ENCODE results near the gene IGBP1. TPM values are rescaled to one million over a fixed set of nuclear protein-coding genes. Genes with fewer than 3 reads are reported as not detected.

Gene IGBP1
- total RNA-seq, 1 experiment from 2014 or later = 38.9 TPM

DNA sequence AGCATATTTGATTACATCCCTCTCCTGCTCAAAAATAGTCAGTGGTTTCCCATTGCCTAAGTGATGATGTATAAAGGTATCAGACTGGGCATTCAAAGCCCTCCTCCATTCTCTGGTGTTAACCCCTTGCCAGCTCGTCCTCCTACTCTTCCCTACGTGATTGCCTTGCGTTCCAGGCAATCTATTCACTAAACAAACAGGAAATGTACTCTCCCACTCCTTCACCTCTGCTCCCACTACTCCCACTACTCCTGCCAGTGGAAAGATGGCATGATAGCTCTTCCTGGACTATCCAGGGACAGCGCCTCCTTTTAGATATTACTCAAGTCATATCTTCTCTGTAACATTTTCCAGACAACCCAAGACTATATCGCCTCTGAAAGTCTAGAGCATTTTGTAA lies 49.8 kb downstream of the IGBP1 start:
- ATAC-seq (no peak), DNase-seq (ENCODE audit: low spot score) (no peak)
- TF ChIP-seq, protein P1, sequence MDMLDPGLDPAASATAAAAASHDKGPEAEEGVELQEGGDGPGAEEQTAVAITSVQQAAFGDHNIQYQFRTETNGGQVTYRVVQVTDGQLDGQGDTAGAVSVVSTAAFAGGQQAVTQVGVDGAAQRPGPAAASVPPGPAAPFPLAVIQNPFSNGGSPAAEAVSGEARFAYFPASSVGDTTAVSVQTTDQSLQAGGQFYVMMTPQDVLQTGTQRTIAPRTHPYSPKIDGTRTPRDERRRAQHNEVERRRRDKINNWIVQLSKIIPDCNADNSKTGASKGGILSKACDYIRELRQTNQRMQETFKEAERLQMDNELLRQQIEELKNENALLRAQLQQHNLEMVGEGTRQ (CRISPR knock-in tag; IDR thresholded peaks at IDR 0.05) = no peak
- TF ChIP-seq ZNF121 (CRISPR knock-in tag; IDR thresholded peaks at IDR 0.05) = no peak
- no peak for TF ChIP-seq NR2C2 (CRISPR knock-in tag; IDR thresholded peaks at IDR 0.05)
- TF ChIP-seq, protein P2, sequence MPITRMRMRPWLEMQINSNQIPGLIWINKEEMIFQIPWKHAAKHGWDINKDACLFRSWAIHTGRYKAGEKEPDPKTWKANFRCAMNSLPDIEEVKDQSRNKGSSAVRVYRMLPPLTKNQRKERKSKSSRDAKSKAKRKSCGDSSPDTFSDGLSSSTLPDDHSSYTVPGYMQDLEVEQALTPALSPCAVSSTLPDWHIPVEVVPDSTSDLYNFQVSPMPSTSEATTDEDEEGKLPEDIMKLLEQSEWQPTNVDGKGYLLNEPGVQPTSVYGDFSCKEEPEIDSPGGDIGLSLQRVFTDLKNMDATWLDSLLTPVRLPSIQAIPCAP (CRISPR knock-in tag; IDR thresholded peaks at IDR 0.05) = no peak
- TF ChIP-seq ZNF317 (CRISPR knock-in tag; IDR thresholded peaks at IDR 0.05; ENCODE audit: borderline replicate concordance, low read depth) = no peak
- TF ChIP-seq JAZF1 (CRISPR knock-in tag; IDR thresholded peaks at IDR 0.05) = no peak
- no peak for TF ChIP-seq ZNF263 (CRISPR knock-in tag; IDR thresholded peaks at IDR 0.05; ENCODE audit: low read depth)
- TF ChIP-seq GTF2I (CRISPR knock-in tag; conservative IDR thresholded peaks at IDR 0.05) = no peak
- TF ChIP-seq, protein P3, sequence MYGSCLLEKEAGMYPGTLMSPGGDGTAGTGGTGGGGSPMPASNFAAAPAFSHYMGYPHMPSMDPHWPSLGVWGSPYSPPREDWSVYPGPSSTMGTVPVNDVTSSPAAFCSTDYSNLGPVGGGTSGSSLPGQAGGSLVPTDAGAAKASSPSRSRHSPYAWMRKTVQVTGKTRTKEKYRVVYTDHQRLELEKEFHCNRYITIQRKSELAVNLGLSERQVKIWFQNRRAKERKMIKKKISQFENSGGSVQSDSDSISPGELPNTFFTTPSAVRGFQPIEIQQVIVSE (CRISPR knock-in tag; IDR thresholded peaks at IDR 0.05; ENCODE audit: borderline replicate concordance) = no peak
- no peak for TF ChIP-seq CBFB (CRISPR knock-in tag; IDR thresholded peaks at IDR 0.05; ENCODE audit: low read depth)
- no peak for TF ChIP-seq JUN (CRISPR knock-in tag; IDR thresholded peaks at IDR 0.05)
- TF ChIP-seq, protein P4, sequence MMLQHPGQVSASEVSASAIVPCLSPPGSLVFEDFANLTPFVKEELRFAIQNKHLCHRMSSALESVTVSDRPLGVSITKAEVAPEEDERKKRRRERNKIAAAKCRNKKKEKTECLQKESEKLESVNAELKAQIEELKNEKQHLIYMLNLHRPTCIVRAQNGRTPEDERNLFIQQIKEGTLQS (CRISPR knock-in tag; conservative IDR thresholded peaks at IDR 0.05) = no peak
- TF ChIP-seq, protein P5, sequence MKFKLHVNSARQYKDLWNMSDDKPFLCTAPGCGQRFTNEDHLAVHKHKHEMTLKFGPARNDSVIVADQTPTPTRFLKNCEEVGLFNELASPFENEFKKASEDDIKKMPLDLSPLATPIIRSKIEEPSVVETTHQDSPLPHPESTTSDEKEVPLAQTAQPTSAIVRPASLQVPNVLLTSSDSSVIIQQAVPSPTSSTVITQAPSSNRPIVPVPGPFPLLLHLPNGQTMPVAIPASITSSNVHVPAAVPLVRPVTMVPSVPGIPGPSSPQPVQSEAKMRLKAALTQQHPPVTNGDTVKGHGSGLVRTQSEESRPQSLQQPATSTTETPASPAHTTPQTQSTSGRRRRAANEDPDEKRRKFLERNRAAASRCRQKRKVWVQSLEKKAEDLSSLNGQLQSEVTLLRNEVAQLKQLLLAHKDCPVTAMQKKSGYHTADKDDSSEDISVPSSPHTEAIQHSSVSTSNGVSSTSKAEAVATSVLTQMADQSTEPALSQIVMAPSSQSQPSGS (CRISPR knock-in tag; IDR thresholded peaks at IDR 0.05; ENCODE audit: borderline replicate concordance, low read depth) = no peak
- TF ChIP-seq MYBL2 (CRISPR knock-in tag; IDR thresholded peaks at IDR 0.05) = no peak
- no peaks in the 10 kb centered on the region for H3K9me3 Mint-ChIP-seq
- CTCF ChIA-PET = no interaction called here
- no peak overlapping the region for H3K4me3 Mint-ChIP-seq
- H3K27me3 Mint-ChIP-seq (ENCODE audit: low read depth) = peaks cover 3% of the 10 kb centered on the region; the same call in 1 of the 2 replicates
- no peak overlapping the region for H3K27ac Mint-ChIP-seq
- POLR2A ChIA-PET = no interaction called here
- no peaks in the 10 kb centered on the region for H3K36me3 Mint-ChIP-seq
- no peaks in the 10 kb centered on the region for H3K4me1 Mint-ChIP-seq

DNA sequence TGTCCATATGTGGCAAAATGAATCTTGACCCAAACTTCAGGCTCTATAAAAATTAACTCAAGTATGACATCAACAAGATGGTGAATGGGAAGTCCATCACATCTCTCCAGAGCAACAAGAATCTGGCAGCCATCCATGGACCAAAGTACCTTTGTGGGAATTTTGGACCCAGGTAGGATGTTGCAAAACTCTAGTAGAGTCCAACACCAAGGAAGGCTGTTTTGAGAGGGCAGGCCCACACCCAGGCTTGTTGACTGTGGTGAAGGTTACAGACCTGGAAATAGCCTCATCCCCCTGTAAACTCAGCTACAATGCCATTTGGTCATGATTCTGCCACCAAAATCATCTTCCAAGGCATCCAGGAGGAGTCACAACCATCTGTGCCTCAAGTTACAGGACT lies 57.0 kb downstream of the IGBP1 start:
- ATAC-seq (no peak), DNase-seq (ENCODE audit: low spot score) (no peak)
- H3K4me1 Mint-ChIP-seq = no peaks in the 10 kb centered on the region
- no peak overlapping the region for H3K27ac Mint-ChIP-seq
- H3K27me3 Mint-ChIP-seq (ENCODE audit: low read depth) = peaks cover 2% of the 10 kb centered on the region; the same call in 1 of the 2 replicates
- H3K36me3 Mint-ChIP-seq = no peaks in the 10 kb centered on the region
- H3K4me3 Mint-ChIP-seq = no peak overlapping the region
- peaks cover 6% of the 10 kb centered on the region for H3K9me3 Mint-ChIP-seq
- TF ChIP-seq NR1H2 (CRISPR knock-in tag; IDR thresholded peaks at IDR 0.05) (no peak), GABPB1 (CRISPR knock-in tag; IDR thresholded peaks at IDR 0.05) (no peak), NR2C2 (CRISPR knock-in tag; IDR thresholded peaks at IDR 0.05) (no peak), TP53 (CRISPR knock-in tag; IDR thresholded peaks at IDR 0.05) (no peak), HMGA2 (CRISPR knock-in tag; IDR thresholded peaks at IDR 0.05) (no peak), NFE2L1 (CRISPR knock-in tag; IDR thresholded peaks at IDR 0.05) (no peak), ELF4 (CRISPR knock-in tag; IDR thresholded peaks at IDR 0.05; ENCODE audit: low read depth) (no peak), EMX1 (CRISPR knock-in tag; IDR thresholded peaks at IDR 0.05) (no peak)
- TF ChIP-seq, protein P6, sequence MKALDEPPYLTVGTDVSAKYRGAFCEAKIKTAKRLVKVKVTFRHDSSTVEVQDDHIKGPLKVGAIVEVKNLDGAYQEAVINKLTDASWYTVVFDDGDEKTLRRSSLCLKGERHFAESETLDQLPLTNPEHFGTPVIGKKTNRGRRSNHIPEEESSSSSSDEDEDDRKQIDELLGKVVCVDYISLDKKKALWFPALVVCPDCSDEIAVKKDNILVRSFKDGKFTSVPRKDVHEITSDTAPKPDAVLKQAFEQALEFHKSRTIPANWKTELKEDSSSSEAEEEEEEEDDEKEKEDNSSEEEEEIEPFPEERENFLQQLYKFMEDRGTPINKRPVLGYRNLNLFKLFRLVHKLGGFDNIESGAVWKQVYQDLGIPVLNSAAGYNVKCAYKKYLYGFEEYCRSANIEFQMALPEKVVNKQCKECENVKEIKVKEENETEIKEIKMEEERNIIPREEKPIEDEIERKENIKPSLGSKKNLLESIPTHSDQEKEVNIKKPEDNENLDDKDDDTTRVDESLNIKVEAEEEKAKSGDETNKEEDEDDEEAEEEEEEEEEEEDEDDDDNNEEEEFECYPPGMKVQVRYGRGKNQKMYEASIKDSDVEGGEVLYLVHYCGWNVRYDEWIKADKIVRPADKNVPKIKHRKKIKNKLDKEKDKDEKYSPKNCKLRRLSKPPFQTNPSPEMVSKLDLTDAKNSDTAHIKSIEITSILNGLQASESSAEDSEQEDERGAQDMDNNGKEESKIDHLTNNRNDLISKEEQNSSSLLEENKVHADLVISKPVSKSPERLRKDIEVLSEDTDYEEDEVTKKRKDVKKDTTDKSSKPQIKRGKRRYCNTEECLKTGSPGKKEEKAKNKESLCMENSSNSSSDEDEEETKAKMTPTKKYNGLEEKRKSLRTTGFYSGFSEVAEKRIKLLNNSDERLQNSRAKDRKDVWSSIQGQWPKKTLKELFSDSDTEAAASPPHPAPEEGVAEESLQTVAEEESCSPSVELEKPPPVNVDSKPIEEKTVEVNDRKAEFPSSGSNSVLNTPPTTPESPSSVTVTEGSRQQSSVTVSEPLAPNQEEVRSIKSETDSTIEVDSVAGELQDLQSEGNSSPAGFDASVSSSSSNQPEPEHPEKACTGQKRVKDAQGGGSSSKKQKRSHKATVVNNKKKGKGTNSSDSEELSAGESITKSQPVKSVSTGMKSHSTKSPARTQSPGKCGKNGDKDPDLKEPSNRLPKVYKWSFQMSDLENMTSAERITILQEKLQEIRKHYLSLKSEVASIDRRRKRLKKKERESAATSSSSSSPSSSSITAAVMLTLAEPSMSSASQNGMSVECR (CRISPR knock-in tag; IDR thresholded peaks at IDR 0.05; ENCODE audit: borderline replicate concordance) = no peak
- TF ChIP-seq, protein P7, sequence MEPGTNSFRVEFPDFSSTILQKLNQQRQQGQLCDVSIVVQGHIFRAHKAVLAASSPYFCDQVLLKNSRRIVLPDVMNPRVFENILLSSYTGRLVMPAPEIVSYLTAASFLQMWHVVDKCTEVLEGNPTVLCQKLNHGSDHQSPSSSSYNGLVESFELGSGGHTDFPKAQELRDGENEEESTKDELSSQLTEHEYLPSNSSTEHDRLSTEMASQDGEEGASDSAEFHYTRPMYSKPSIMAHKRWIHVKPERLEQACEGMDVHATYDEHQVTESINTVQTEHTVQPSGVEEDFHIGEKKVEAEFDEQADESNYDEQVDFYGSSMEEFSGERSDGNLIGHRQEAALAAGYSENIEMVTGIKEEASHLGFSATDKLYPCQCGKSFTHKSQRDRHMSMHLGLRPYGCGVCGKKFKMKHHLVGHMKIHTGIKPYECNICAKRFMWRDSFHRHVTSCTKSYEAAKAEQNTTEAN (CRISPR knock-in tag; IDR thresholded peaks at IDR 0.05) = no peak
- TF ChIP-seq, protein P8, sequence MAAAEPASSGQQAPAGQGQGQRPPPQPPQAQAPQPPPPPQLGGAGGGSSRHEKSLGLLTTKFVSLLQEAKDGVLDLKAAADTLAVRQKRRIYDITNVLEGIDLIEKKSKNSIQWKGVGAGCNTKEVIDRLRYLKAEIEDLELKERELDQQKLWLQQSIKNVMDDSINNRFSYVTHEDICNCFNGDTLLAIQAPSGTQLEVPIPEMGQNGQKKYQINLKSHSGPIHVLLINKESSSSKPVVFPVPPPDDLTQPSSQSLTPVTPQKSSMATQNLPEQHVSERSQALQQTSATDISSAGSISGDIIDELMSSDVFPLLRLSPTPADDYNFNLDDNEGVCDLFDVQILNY (CRISPR knock-in tag; IDR thresholded peaks at IDR 0.05) = no peak
- CTCF ChIA-PET = no interaction called here
- POLR2A ChIA-PET = no interaction called here

Data from WTC11 (cell line).